ENCODE measurements around the gene APOD. TPM values are rescaled to one million over a fixed set of nuclear protein-coding genes. Genes with fewer than 3 reads are reported as not detected.

The APOD gene
- total and polyA plus RNA-seq, 2 of the 8 experiments (the other 6 are each of a cell fraction or from before 2014, with no cell fraction given), result not detected

DNA sequence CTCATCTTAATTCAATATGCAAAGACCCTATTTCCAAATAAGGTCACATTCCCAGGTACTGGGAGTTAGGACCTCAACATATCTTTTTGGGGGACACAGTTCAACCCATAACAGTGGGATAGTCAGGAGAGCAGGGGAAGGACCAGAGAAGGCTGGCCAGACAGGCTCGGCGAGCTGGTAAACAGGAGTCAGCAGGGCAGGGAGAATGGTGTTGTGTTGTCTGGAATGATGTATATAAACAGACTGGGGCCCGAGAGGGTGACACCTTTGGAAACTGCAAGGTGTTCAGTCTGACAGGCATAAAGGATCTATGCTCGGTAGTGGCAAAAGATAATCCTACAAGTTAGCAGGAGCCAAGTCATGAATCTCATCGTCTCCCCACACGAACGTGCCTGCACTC, 30.5 kb downstream of the APOD start:
- H3K79me1 ChIP-seq (ENCODE audit: low read depth, low read length), result no peaks in the 10 kb centered on the region
- no peak overlapping the region for H2AFZ ChIP-seq (ENCODE audit: low read length)
- H3K23me2 ChIP-seq (ENCODE audit: low read depth, low read length), result no peaks in the 10 kb centered on the region
- H2BK15ac ChIP-seq (ENCODE audit: low read length), result no peak overlapping the region
- H3K14ac ChIP-seq (ENCODE audit: insufficient read length), result no peak overlapping the region
- no peak overlapping the region for H3K18ac ChIP-seq (ENCODE audit: extremely low read depth, low read length)
- H3K23ac ChIP-seq (ENCODE audit: insufficient read length), result no peak overlapping the region
- no peak overlapping the region for H3K4me3 ChIP-seq (ENCODE audit: extremely low read depth in 1 of 4, insufficient read depth in 2 of 4, low read depth in 3 of 4, low read length in 4 of 4)
- DNase-seq (ENCODE audit: low read depth in 1 of 2, low spot score in 2 of 2), result no peak
- no peaks in the 10 kb centered on the region for H3K36me3 ChIP-seq (ENCODE audit: control insufficient read depth in 2 of 4, insufficient read depth in 4 of 4, low read length in 3 of 4)
- no peaks in the 10 kb centered on the region for H3K9me3 ChIP-seq (ENCODE audit: insufficient read depth in 2 of 2, low read depth in 1 of 2, low read length in 1 of 2)
- H2BK5ac ChIP-seq (ENCODE audit: low read depth, low read length), result no peak overlapping the region
- H4K91ac ChIP-seq (replicated peaks; ENCODE audit: insufficient read length, low read length), result no peak overlapping the region
- H3K9ac ChIP-seq (replicated peaks in 1 of 4; ENCODE audit: extremely low read depth in 1 of 4, low read depth in 3 of 4, low read length in 3 of 4), result no peak overlapping the region
- no peak overlapping the region for H3K56ac ChIP-seq (replicated peaks; ENCODE audit: insufficient read length, low read depth, low read length)
- H3K4me2 ChIP-seq (ENCODE audit: insufficient read depth in 1 of 2, low read depth in 2 of 2, low read length in 2 of 2), result no peak overlapping the region
- H4K5ac ChIP-seq (ENCODE audit: insufficient read length, low read depth, low read length), result no peak overlapping the region
- H3K27me3 ChIP-seq (replicated peaks in 1 of 4; ENCODE audit: control insufficient read depth in 3 of 4, extremely low read depth in 1 of 4, insufficient read depth in 3 of 4, low read length in 3 of 4), result no peaks in the 10 kb centered on the region; a peak in 2 of 7 replicates
- peak overlapping the region; percentile 43 for H2BK120ac ChIP-seq (replicated peaks; ENCODE audit: low read depth, low read length)
- no peak overlapping the region for H2AK5ac ChIP-seq (ENCODE audit: low read depth, low read length)
- H3K4ac ChIP-seq (replicated peaks; ENCODE audit: insufficient read length, low read depth, low read length), result no peak overlapping the region
- 87% methylated on average over 7 of the region's 7 CpGs; no CpG with 5 or more reads in 1 of the 2 experiments for WGBS, 2 experiments (ENCODE audit: extremely low coverage in 1 of 2, insufficient coverage in 1 of 2, insufficient read length in 1 of 2, insufficient replicate concordance in 2 of 2, low coverage in 1 of 2, low lambda C conversion rate in 2 of 2, missing lambda C conversion rate in 1 of 2)
- H2BK12ac ChIP-seq (ENCODE audit: low read depth, low read length), result 0 out of 2 replicates have a peak overlapping the region, but pooled peaks have one; percentile 43
- POLR2A ChIA-PET (ENCODE audit: partially characterized antibody), result interaction anchor here (1.2 kb wide), 1 partner anchor 10 kb away, joined by 3 read pairs; the partner anchor contains the start of gene PPP1R2
- no peak overlapping the region for H3K27ac ChIP-seq (ENCODE audit: low read depth, low read length)
- H3K79me2 ChIP-seq (ENCODE audit: control insufficient read depth in 1 of 2, insufficient read depth in 2 of 2, low read length in 2 of 2), result no peaks in the 10 kb centered on the region
- CTCF ChIA-PET (ENCODE audit: partially characterized antibody), result no interaction called here
- no peak overlapping the region for H2BK20ac ChIP-seq (ENCODE audit: low read length)
- FAIRE-seq, result no peak
- no peak overlapping the region for H4K8ac ChIP-seq (ENCODE audit: extremely low read depth, insufficient read depth, low read length)
- peaks cover 0 to 5% (median 3%) of the 10 kb centered on the region in 4 experiments; a peak in 3 of 7 replicates for H3K4me1 ChIP-seq (replicated peaks in 1 of 4; ENCODE audit: control insufficient read depth in 3 of 4, insufficient read depth in 4 of 4, low read length in 3 of 4)
- H4K20me1 ChIP-seq (replicated peaks in 1 of 2; ENCODE audit: control insufficient read depth in 1 of 2, insufficient read depth in 2 of 2, low read length in 2 of 2), result no peaks in the 10 kb centered on the region
- TF ChIP-seq GTF2F1 (IDR thresholded peaks at IDR 0.05; ENCODE audit: borderline replicate concordance, low read depth, low read length) (no peak), JUN (IDR thresholded peaks at IDR 0.05; ENCODE audit: low read depth, low read length) (no peak)
